ENCODE results near the gene ZNF469.
"Not testable (repeated sequence)": the region's sequence is repeated elsewhere in the genome, so short reads cannot be mapped to it uniquely, and the experiment has no call there.

Gene ZNF469

GRCh38 chr16:88395669-88396584 lies 13.2 kb downstream of the ZNF469 start:
- DNase-seq, result no peak

GRCh38 chr16:88398170-88398873 lies 15.6 kb downstream of the ZNF469 start:
- DNase-seq, result no peak

GRCh38 chr16:88398874-88399178 lies 16.1 kb downstream of the ZNF469 start:
- no peak for DNase-seq

- DNase-seq, result no peak
Measured at GRCh38 chr16:88400186-88400585, 17.4 kb downstream of the ZNF469 start.

GRCh38 chr16:88401604-88402246 lies 19.0 kb downstream of the ZNF469 start:
- no peak for DNase-seq

GRCh38 chr16:88402551-88403240 lies 19.9 kb downstream of the ZNF469 start:
- no peak for DNase-seq

- DNase-seq, result no peak
Measured at GRCh38 chr16:88403794-88404581, 21.2 kb downstream of the ZNF469 start.

- no peak for DNase-seq
Measured at GRCh38 chr16:88404769-88405168, 22.0 kb downstream of the ZNF469 start.

GRCh38 chr16:88405216-88406060 lies 22.7 kb downstream of the ZNF469 start:
- no peak for DNase-seq

- no peak for DNase-seq
Measured at GRCh38 chr16:88406096-88407041, 23.6 kb downstream of the ZNF469 start.

- no peak for DNase-seq
Measured at GRCh38 chr16:88407042-88407420, 24.3 kb downstream of the ZNF469 start.

- DNase-seq, result no peak
Measured at GRCh38 chr16:88407807-88408206, 25.0 kb downstream of the ZNF469 start.

GRCh38 chr16:88408561-88409142 lies 25.9 kb downstream of the ZNF469 start:
- DNase-seq, result no peak

- DNase-seq, result no peak
Measured at GRCh38 chr16:88409296-88410065, 26.7 kb downstream of the ZNF469 start.

- not testable (repeated sequence) for DNase-seq
Measured at GRCh38 chr16:88410297-88410968, 27.7 kb downstream of the ZNF469 start.

- DNase-seq, result no peak
Measured at GRCh38 chr16:88411951-88412576, 29.3 kb downstream of the ZNF469 start.

- no peak for DNase-seq
Measured at GRCh38 chr16:88412766-88413165, 30.0 kb downstream of the ZNF469 start.

- DNase-seq, result no peak
Measured at GRCh38 chr16:88413231-88413630, 30.5 kb downstream of the ZNF469 start.
